NCI-H524 (cell line): Measurements from ENCODE around the gene GSK3B.
"Not testable (repeated sequence)": the region's sequence is repeated elsewhere in the genome, so short reads cannot be mapped to it uniquely, and the experiment has no call there.

Source experiments
- DNase-seq, 2 experiments: peaks; one replicate each; lab custom pipeline; 2025; lab: John Stamatoyannopoulos, UW

GSK3B gene

DNA sequence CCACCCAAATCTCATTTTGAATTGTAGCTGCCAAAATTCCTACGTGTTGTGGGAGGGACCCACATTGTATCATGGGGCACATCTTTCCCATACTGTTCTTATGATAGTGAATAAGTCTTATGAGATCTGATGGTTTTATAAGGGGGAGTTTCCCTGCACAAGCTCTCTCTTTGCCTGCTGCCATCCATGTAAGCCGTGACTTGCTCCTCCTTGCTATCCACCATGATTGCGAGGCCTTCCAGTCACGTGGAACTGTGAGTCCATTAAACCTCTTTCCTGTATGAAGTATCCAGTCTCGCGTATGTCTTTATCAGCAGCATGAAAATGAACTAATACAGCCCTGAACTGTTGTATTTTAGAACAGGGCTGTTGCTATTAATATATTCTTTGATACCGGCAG lies 40.6 kb downstream of the GSK3B start:
- DNase-seq, result not testable (repeated sequence)

DNA sequence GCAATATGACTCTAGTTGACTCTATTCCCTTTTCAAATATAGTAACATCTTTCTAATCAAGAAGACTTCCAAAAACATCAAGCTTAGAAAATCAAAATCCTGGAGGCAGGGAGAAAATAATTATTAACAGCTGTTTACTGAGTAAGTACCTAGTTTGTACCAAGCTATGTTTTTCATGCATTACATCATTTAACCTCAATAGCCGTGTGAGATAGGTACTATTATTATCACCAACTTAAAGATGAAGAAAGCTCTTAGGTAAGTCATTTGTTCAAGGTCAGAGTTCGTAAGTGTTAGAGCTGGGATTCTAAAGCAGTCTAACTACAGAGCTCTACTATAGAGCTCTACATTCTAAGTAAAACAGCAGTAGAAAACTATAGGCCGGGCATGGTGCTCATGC lies 41.6 kb downstream of the GSK3B start:
- DNase-seq, result no peak

DNA sequence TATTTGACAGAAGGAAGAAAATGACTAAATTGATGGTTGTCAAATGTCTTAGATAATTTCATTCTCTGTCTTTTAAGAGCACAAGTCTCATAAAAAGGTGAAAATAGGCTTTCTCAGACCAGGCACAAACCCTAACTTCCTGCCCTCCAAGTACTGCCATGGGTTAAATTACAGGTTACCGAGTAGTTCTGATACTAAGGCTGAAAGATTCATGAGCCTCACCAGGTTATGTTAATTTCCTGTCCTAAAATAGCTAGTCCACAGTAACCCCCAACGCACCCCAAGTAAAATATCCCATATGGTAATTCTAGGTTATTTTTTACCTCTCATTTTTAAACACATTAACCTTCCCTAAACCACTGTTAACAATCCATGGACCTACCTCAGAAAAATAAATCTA lies 42.0 kb downstream of the GSK3B start:
- DNase-seq, result no peak

DNA sequence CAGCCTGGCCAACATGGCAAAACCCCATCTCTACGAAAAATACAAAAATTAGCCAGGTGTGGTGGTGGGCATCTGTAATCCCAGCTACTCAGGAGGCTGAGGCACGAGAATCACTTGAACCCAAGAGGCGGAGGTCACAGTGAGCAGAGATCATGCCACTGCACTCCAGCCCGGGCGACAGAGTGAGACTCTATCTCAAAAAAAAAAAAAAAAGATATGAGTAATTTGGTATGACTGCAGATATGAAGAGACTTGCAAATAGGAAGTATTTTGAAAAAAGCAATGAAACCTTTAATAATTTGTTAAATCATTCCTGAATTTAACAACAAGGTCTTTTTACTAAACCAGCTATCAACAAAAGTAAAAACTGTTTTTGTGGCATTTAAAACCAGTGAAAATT lies 42.7 kb downstream of the GSK3B start:
- not testable (repeated sequence) for DNase-seq

DNA sequence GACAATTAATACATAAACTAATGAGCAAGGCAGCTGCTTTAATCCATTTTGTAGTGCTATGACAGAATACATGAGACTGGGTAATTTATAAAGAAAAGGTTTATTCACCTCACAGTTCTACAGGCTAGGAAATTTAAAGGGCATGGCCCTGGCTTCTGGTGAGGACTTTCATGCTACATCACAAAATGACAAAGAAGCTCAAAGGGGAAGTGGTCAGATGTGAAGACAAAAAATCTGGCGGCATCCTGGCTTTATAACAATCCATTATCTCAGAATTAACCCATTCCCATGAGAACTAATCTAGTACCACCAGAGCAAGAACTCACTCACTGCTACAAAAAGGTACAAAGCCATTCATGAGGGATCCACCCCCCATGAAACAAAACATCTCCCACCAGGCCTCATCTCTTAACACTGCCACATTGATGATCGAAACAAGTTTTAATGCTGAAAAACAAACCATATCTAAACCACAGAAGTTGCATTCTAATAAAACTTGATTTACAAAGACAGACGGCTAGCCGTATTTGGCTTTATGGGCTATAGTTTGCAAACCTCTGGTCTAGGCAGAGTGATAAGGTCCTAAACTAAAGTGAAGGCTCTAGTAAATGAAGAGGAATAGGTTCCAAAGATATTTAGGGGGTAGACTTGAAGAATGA lies 44.2 kb downstream of the GSK3B start:
- no peak for DNase-seq

DNA sequence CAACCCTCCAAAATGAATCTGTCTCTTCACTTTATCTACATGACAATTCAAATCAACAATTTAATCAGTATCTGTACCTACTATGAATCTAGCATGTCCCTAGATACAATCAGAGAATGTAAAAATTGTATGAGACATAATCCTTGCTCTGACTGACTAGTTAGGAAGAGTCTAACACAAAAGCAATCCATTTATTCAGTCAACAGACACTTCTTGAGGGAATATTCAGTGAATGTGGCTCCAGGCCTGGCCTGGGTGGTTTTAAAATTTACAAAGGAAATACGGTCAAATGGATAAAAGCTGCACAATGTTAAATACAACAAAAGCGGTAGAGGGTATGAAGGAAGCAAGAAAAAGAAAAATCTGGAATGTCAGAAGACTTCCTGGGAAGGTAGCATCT lies 45.2 kb downstream of the GSK3B start:
- no peak for DNase-seq

DNA sequence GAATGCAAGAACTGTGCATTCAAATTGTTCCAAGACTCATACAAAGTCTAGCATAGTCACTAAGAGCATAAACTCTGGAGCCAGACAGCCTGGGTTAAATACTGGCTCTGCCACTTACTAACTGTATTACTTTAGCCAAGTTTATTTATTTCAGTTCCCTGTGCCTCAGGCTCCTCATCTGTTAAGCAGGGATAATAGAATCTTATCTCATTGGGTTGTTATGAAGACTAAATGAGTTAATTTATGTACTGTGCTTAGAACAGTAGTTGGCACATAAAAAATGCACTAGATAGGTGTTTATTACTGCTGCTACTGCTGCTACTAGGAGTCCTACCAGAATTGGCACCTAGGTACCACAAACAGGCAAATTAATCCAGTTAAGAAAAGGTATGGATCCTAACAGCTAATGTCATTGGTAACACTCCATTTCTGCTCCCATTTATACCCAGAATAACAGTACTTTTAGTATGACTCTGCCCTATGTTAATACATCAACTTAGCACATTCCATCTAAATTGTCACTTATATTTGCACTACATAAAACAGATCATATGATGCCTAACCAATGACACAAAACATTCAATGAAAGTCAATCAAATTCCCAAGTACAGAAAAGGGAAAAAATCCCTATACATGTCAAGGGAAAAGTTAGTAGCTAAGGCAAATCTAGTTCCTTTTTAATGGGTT lies 45.7 kb downstream of the GSK3B start:
- no peak for DNase-seq

DNA sequence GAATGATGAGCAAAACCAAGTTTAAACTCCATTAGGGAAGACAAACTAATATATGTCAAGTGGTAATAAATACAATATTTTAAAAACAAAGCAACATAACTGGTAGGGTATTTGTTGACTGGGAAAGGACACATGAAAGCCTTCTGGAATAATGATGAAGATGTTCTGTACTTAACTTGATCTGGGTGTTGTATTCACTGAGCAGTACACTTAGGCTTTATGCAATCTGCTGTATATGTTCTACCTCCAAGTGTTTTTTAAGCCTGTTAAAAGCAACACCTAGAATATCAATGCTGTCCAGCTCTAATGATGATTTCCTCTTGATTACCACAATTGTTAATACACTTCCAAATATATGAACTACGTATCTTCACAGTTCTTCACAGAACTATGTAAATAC lies 46.6 kb downstream of the GSK3B start:
- no peak for DNase-seq

DNA sequence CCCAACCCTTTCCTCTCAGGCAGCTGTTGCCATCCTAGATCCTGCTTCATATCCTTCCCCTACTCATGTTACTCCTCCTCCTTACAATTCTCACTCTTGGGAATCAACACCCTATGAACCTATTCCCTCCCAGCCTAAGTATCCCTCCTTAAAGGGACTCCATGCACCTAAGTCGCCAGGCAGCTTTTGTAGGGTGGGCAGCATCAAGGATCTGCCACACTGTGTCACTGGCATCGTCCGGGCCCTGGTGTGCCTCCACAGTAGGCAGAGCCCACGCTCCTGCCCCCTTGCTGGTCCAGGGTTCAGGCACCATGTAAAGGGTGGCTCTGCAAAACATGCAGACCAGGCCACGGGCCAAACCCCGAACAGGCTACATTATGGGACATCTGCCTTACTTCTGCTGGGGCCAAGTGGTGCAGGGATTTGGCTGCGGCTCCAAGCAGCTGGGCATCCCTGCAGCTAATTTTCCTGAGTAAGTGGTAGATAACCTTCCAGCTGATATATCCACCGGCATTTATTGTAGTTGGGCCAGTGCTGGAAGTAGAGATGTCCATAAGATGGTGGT lies 53.4 kb downstream of the GSK3B start:
- DNase-seq, result no peak

DNA sequence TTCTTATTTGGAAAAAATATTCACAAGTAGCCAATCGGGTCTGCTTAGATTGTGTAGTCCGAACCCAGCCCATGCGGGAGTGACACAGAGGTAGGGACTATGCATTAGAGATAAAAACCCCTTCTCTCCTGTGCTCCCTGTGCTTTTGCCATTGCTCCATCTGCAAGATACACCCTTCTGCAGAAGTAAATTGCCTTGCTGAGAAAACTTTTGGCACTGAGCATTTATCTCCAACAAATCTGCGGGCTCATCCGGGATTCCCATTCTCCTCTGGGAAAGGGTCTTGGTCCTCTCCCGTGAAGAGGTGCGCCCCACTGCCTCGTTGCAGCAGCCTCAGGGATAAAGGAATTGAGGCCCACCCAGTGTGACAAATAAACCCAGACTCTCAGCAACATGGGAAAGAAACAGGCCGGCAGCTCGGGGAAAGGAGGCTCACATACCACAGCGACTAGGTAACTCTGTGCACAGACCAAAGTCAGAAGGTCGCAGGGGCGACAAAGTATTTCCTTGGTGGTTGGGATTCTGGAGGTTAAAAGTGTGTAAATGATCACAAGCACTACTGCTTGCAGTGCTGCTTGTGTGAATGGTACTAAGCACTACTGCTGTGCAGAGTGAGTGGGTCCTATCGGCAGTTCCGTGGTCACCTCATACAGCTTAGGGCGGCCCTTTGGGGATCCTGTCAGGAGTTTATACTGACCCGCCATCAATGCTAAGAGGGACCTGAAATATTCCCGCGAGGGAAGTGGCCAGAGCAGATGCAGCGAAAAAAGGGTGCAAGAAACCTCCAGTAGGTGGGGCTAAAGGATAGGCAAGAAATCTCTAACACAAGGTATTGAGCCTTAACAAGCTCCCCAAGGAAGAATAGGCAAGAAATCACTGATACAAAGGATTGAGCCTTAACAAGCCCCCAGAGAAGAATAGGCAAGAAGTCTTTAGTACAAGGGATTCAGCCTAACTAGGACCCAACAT lies 54.3 kb downstream of the GSK3B start:
- DNase-seq, result peak in 1 of 2 experiments; percentile 49

DNA sequence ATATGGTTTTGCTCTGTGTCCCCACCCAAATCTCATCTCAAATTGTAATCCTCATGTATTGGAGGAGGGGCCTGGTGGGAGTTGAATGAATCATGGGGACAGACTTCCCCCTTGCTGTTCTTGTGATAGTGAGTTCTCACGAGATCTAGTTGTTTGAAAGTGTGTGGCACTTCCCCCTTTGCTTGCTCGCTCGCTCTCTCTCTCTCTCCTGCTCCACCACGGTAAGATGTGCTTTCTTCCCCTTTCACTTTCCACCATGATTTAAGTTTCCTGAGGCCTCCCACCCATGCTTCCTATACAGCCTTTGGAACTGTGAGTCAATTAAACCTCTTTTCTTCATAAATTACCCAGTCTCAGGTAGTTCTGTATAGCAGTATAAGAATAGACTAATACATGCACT lies 60.7 kb downstream of the GSK3B start:
- DNase-seq, result no peak

DNA sequence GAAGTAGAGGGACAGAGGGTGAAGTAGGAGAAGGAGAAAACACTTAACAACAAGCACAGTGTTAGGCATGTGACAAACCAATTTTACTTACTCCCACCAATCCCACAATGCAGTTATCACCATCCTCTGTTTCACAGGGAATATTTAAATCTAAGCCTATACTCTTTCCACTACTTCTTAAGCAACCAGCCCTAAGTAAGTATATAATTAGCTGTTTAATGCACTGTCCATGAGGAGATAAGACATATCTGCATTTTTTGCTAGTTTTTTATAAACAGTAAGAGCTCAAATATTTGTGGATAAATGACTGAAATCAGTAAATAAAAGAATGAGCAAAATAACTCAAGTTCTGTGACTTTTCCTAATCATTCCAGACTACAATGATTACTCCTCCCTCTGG lies 62.7 kb downstream of the GSK3B start:
- DNase-seq, result no peak

DNA sequence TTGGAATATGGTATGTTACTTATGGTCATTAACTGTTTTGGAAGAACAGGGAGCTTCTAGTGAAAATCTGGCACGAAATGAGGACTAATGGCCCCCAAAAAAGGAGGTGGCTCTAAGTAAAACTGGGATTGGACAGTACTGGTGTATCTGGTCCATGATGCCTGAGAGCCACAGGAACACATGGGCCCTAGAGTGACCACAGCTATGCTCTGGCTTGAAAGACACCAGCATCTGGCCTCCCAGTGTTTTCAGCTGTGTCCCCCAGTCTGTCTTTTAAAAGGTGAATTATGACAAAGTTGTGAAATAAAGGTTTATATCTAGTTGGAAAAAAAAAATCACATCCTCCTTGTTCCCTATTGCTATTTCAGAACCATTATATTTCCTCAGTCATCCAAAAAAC lies 64.5 kb downstream of the GSK3B start:
- no peak for DNase-seq

DNA sequence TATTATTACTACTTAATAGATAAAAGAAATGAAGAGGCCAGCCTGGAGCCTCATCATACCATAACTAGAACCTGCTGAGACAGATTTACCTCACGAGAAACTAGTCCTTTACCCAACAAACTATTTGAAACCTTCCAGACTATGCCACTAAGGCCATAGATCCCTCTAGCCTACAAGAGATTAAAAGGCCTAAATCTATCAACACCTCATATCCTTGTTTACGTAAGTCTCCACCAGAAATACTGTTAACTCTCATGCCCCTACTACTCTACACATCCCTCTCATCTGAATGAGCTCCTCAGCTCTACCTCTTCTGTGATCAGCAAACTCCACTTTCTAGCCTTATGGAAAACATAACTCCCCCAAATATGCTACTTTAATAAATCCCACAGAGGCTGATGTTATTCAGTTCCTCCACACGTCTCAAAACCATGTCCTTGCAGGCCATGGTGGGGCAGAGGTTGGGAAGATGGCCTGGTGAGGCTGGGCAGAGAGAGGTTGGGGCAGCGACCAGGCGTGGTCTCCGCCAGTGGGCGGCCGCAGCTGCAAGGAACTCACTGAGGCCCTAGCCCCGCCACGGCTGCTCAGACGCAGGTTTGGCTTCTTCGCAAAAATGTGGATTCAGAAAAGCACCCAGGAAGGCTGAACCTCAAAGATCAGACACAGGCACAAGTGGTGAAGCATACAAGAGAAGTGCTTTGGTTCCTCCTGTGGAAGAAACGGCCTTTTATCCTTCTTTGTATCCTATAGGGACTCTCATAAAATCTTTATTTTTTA lies 65.8 kb downstream of the GSK3B start:
- no peak for DNase-seq

DNA sequence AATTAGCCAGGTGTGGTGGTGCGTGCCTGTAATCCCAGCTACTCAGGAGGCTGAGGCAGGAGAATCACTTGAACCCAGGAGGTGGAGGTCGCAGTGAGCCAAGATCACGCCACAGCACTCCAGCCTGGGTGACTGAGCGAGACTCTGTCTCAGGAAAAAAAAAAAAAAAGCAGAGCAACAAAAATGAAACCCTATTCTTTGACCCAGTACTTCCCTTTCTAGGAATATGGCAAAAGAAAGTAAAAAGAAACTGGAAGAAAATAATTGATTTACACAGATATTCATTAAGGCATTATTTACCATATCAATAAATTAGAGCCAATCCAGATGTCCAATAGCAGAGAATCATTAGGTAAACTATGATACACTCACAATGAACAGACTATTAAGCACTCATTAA lies 67.0 kb downstream of the GSK3B start:
- no peak for DNase-seq

DNA sequence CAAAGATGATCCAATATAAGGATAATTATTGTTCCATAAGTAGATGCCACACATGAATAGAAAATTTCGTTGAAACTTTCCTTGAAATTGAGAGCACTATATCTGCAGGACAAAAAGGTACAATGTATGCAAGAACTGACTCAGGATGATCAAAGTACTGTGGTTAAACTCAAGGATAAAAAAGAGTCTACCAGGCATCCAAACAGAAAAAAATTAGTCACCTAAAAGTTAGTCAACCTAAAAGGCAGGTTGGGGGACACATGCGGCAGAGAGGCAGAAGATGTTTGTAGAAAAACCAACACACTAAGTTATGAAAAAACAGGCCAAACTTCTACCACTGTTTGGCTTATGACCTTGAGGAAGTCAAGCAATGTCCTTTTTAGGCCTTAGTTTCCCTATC lies 68.7 kb downstream of the GSK3B start:
- no peak for DNase-seq

DNA sequence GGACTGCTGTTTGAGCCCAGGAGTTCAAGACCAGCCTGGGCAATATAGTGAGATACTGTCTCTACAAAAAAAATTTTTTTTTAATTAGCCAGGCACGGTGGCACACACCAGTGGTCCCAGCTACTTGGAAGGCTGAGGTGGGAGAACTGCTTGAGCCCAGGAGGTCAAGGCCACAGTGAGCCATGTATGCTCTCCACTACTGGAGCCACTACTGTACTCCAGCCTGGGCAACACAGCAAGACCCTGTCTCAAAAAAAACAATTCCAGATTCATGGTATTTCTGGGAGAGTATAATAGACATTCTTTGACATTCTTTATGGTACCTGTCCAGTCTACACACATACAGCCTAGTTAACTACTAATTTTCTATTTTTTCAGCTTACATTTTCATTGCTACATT lies 70.1 kb downstream of the GSK3B start:
- no peak for DNase-seq

DNA sequence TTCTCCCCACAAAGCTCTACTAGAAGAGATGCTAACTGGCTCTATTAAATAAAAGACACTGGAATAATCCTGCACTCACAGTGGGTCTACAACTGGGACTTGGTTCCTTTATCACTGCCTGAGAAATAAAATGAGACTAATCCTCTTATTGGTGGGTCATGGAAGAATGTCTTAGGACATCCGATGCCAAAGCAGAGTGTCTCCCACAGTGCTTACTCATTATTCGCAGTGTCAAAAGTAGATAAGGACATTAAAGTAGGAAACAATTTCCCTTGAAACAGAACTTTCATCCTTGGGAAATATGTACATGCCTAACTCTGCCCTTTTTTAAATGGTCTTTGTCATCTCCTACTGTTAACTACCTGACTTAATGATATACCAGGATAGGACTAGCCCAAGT lies 71.5 kb downstream of the GSK3B start:
- no peak for DNase-seq

DNA sequence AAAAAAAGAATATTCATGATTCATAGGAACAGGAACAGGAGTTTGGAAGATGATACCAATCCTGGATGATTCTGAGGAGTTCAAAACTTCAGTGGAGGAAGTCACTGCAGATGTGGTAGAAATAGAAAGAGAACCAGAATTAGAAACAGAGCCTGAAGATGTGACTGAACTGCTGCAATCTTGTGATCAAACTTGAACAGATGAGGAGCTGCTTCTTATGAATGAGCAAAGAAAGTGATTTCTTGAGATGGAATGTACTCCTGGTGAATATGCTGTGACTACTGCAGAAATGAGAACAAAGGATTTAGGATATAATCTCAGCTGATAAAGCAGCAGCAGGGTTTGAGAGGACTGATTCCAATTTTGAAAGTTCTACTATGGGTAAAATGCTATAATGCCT lies 72.7 kb downstream of the GSK3B start:
- DNase-seq, result no peak

DNA sequence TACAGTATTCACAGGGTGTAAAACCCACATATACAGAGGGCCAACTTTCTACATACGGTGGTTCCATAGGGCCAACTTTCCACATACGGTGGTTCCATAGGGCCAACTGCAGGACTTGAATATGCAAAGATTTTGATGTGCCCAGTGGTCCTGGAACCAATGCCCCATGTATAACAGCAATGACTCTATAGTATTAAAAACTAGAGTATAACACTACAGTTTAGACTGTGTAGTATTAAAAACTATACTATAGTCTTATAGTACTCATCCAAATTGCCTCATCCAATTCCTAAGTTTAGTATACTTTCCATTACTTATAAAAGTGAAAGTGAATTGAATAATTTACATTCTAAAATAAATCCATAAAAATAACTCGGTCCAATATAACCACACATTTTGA lies 75.9 kb downstream of the GSK3B start:
- DNase-seq, result no peak

DNA sequence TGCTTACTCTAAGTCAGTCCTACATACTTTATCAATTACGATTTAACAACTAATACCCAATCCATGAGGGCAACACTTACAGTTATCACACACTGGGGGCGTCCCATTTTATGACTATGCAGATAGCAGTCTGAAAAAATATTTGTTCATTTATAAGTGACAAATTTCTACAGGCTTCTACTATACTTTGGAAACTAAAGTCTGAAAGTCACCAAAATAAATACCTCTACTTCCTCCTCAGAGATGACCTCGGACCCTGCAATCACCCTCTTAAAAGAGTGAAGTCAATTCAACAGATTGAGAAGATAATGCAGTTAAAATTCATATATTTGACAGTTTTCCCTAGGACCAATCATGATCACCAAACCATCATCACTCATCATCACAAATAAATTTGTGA lies 76.6 kb downstream of the GSK3B start:
- no peak for DNase-seq

DNA sequence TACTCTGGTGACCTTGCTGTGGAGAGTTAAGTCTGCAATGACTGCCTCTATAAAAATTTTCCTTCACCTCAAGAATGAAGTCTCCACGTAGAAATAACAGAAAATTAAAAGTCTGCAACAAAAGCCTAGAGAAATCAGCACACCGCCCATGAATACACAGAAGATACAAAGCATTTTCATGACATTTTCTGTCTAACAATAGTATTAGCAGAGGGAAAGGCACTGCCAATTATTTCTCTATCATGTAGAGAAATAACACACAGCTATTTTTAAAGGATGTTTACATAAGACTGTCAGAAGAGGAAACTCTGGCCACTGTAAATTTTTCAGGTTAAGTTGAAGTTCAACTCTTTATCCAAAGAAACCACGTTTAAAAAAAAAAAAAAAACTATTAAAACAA lies 80.8 kb downstream of the GSK3B start:
- DNase-seq, result no peak
